Epithelial cell of esophagus (primary cell): Measurements from ENCODE around the gene SYVN1.

ENCODE experiments used
- DNase-seq: peaks from one replicate; pipeline ENCODE4 v3.0.0; 2010; ENCODE audit warnings: low read depth
- H3K4me3 ChIP-seq: 2 replicates; pipeline ENCODE4 v1.5.1; 2011; ENCODE audit warnings: mild to moderate bottlenecking, low read length, control low read depth
- CTCF ChIP-seq: IDR thresholded peaks from 2 replicates; pipeline ENCODE4 v1.5.1; 2011; ENCODE audit warnings: low read depth, mild to moderate bottlenecking, low read length, control low read depth, inconsistent platforms; ENCODE audit not compliant: insufficient read depth; ENCODE audit errors: missing control alignments

Gene SYVN1

GRCh38 chr11:65172600-65172999 lies 38.3 kb upstream of the SYVN1 start:
- no peak overlapping the region for H3K4me3 ChIP-seq
- no peak for DNase-seq
- no peak for TF ChIP-seq CTCF

GRCh38 chr11:65170058-65170534 lies 35.8 kb upstream of the SYVN1 start, which contains the start of gene SPDYC:
SPDYC (plus strand) TSS chr11:65170233; CDS start chr11:65171358, 1,125 bp downstream.
- H3K4me3 ChIP-seq: no peak within 1 kb of the TSS
- TF ChIP-seq CTCF: no peak
- no peak for DNase-seq

GRCh38 chr11:65169164-65169641 lies 34.9 kb upstream of the SYVN1 start:
- H3K4me3 ChIP-seq: no peak overlapping the region
- no peak for DNase-seq
- TF ChIP-seq CTCF: no peak

GRCh38 chr11:65167656-65168055 lies 33.3 kb upstream of the SYVN1 start:
- no peak overlapping the region for H3K4me3 ChIP-seq
- DNase-seq: no peak
- TF ChIP-seq CTCF: no peak

GRCh38 chr11:65166893-65167292 lies 32.6 kb upstream of the SYVN1 start:
- TF ChIP-seq CTCF: no peak
- no peak for DNase-seq
- no peak overlapping the region for H3K4me3 ChIP-seq

- no peak for TF ChIP-seq CTCF
- H3K4me3 ChIP-seq: no peak overlapping the region
- no peak for DNase-seq
Measured at GRCh38 chr11:65165410-65166317, 31.3 kb upstream of the SYVN1 start.
